Measurements from ENCODE around the gene ULK4.
A peak's percentile ranks its signal among the peaks of the same experiment; 100 is the strongest.

ULK4 gene

GRCh38 chr3:41961751-41962679 lies at the start of gene ULK4:
TSS of gene ULK4 (minus strand) at chr3:41962103. CDS start at chr3:41954759, 7,344 bp downstream.
- TF ChIP-seq CTCF (IDR thresholded peaks at IDR 0.05; ENCODE audit: extremely low read depth, missing control alignments) = no peak
- DNase-seq (ENCODE audit: low spot score) = peak; percentile 93

- no peak for TF ChIP-seq CTCF (IDR thresholded peaks at IDR 0.05; ENCODE audit: extremely low read depth, missing control alignments)
These were observed 48.6 kb upstream of the ULK4 start for GRCh38 chr3:42010530-42010929.

GRCh38 chr3:42009456-42009855 lies 47.6 kb upstream of the ULK4 start:
- TF ChIP-seq CTCF (IDR thresholded peaks at IDR 0.05; ENCODE audit: extremely low read depth, missing control alignments) = no peak
- no peak for DNase-seq (ENCODE audit: low spot score)

More at GRCh38 chr3:42010530-42010929, 48.6 kb upstream of the ULK4 start:
- DNase-seq (ENCODE audit: low spot score) = no peak

- TF ChIP-seq CTCF (IDR thresholded peaks at IDR 0.05; ENCODE audit: extremely low read depth, missing control alignments) = no peak
These were observed 45.9 kb upstream of the ULK4 start for GRCh38 chr3:42007785-42008184.

GRCh38 chr3:42005401-42005800 lies 43.5 kb upstream of the ULK4 start:
- DNase-seq (ENCODE audit: low spot score) = no peak
- no peak for TF ChIP-seq CTCF (IDR thresholded peaks at IDR 0.05; ENCODE audit: extremely low read depth, missing control alignments)

More at GRCh38 chr3:42007785-42008184, 45.9 kb upstream of the ULK4 start:
- DNase-seq (ENCODE audit: low spot score) = peak; percentile 29

GRCh38 chr3:42002790-42003189 lies 40.9 kb upstream of the ULK4 start:
- DNase-seq (ENCODE audit: low spot score) = no peak
- TF ChIP-seq CTCF (IDR thresholded peaks at IDR 0.05; ENCODE audit: extremely low read depth, missing control alignments) = no peak

- DNase-seq (ENCODE audit: low spot score) = no peak
- no peak for TF ChIP-seq CTCF (IDR thresholded peaks at IDR 0.05; ENCODE audit: extremely low read depth, missing control alignments)
These were observed 39.9 kb upstream of the ULK4 start for GRCh38 chr3:42001777-42002176.

Measured in GM20000 (cell line).